GM12892 (cell line): ENCODE measurements around the gene PTMS.

Experiments
- POLR2A ChIP-seq: IDR thresholded peaks from 2 replicates; pipeline ENCODE4 v1.6.1; 2011; ENCODE audit warnings: low read depth, low read length, control low read depth
- POLR2AphosphoS5 ChIP-seq: IDR thresholded peaks from 2 replicates; pipeline ENCODE4 v1.6.1; 2011; ENCODE audit warnings: low read depth, low read length, control low read depth
- TAF1 ChIP-seq: IDR thresholded peaks from 2 replicates; pipeline ENCODE4 v1.6.1; 2011; ENCODE audit warnings: low read depth, mild to moderate bottlenecking, control low read depth, low read length, borderline replicate concordance

GRCh38 chr12:6818222-6818621, 52.1 kb downstream of the PTMS start:
- no peak for TF ChIP-seq POLR2A
- TF ChIP-seq POLR2AphosphoS5, result no peak
- TF ChIP-seq TAF1, result no peak
